ENCODE results near the gene MINDY2.

Gene MINDY2

GRCh38 chr15:58755350-58755749 lies 15.8 kb upstream of the MINDY2 start:
- no peak overlapping the region for H3K27ac ChIP-seq
- H3K4me3 ChIP-seq = no peak overlapping the region
- TF ChIP-seq, protein P1, sequence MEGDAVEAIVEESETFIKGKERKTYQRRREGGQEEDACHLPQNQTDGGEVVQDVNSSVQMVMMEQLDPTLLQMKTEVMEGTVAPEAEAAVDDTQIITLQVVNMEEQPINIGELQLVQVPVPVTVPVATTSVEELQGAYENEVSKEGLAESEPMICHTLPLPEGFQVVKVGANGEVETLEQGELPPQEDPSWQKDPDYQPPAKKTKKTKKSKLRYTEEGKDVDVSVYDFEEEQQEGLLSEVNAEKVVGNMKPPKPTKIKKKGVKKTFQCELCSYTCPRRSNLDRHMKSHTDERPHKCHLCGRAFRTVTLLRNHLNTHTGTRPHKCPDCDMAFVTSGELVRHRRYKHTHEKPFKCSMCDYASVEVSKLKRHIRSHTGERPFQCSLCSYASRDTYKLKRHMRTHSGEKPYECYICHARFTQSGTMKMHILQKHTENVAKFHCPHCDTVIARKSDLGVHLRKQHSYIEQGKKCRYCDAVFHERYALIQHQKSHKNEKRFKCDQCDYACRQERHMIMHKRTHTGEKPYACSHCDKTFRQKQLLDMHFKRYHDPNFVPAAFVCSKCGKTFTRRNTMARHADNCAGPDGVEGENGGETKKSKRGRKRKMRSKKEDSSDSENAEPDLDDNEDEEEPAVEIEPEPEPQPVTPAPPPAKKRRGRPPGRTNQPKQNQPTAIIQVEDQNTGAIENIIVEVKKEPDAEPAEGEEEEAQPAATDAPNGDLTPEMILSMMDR (IDR thresholded peaks at IDR 0.05) = no peak
- no peak for DNase-seq (ENCODE audit: low spot score)

GRCh38 chr15:58755956-58756355 lies 15.1 kb upstream of the MINDY2 start:
- DNase-seq (ENCODE audit: low spot score) = no peak
- TF ChIP-seq, protein P1 (IDR thresholded peaks at IDR 0.05) = no peak
- Histone ChIP-seq H3K4me3 (no peak overlapping the region), H3K27ac (no peak overlapping the region)

- Histone ChIP-seq H3K27ac (no peak overlapping the region), H3K4me3 (no peak overlapping the region)
- TF ChIP-seq, protein P1 (IDR thresholded peaks at IDR 0.05) = no peak
- DNase-seq (ENCODE audit: low spot score) = no peak
Observed at GRCh38 chr15:58758141-58758540, 13.0 kb upstream of the MINDY2 start.

DNA sequence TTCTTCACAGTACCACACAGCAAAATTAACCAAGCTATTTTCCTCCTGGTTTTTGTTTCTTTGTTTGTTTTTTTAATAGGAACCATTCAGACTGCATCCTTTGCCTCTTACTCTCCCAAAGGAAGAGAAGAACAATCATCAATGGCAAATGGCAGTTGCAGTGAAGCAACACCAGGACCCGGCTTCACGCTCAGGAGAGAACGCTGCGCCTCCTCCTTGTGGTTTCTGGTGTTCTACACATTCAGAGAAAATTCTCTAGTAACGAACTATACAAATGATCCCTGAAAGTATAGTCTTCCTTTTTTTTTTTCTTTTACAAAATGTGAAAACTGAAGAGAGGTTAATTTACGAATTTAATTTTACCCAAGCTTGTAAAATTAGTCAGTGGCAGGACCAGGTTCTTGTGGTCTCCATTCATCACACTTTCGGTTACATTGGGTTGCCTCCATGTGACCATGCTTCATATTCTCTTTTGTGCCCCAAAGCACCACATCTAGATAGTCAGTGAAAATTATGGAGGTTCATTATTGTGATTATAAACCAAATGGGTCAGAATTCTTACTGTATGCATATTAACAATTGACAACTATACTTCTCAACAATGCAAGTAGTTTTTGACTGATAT lies 10.6 kb upstream of the MINDY2 start:
- H3K27ac ChIP-seq = no peak overlapping the region
- TF ChIP-seq, protein P1 (IDR thresholded peaks at IDR 0.05) = no peak
- no peak for DNase-seq (ENCODE audit: low spot score)

GRCh38 chr15:58761010-58761388 lies 10.1 kb upstream of the MINDY2 start:
- Histone ChIP-seq H3K4me3 (no peak overlapping the region), H3K27ac (no peak overlapping the region)
- TF ChIP-seq, protein P1 (IDR thresholded peaks at IDR 0.05) = no peak
- DNase-seq (ENCODE audit: low spot score) = no peak

More for the DNA sequence above, 10.6 kb upstream of the MINDY2 start:
- no peak overlapping the region for H3K4me3 ChIP-seq

DNA sequence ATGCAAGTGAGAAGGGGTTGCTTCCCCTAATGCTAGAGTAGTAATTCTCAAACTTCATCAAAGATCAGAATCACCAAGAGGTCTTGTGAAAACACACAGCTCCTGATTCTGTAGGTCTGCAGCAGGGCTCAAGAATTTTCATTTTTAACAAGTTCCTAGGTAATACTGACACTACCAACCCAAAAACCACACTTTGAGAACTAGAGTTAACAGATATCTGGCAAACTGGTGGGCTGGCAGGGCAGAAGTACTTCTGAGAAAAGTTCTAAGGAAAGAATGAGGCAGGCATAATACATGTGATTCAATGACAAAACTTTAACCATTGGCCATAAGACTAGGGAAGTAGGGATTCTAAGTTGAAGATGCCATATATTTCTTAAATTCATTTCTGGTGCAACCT lies 8.8 kb upstream of the MINDY2 start:
- Histone ChIP-seq H3K27ac (no peak overlapping the region), H3K4me3 (no peak overlapping the region)
- DNase-seq (ENCODE audit: low spot score) = no peak
- TF ChIP-seq, protein P1 (IDR thresholded peaks at IDR 0.05) = no peak

- TF ChIP-seq, protein P1 (IDR thresholded peaks at IDR 0.05) = no peak
- no peak overlapping the region for H3K27ac ChIP-seq
- DNase-seq (ENCODE audit: low spot score) = no peak
- no peak overlapping the region for H3K4me3 ChIP-seq
Observed at GRCh38 chr15:58762731-58763130, 8.4 kb upstream of the MINDY2 start.
